SK-N-SH treated with all-trans-retinoic acid at 6 μM for 48 hours (cell line): ENCODE results near the gene CDC14C.
"Not testable (repeated sequence)": the region's sequence is repeated elsewhere in the genome, so short reads cannot be mapped to it uniquely, and the experiment has no call there.

ENCODE experiments used
- ATAC-seq: fragments of 200-7000 bp; cut with Tn5 transposase; 3 replicates; pipeline ENCODE4 v1.9.1; 2020; ENCODE audit warnings: mild to moderate bottlenecking, moderate library complexity
- ARNTL ChIP-seq: fragments of 450-650 bp; formaldehyde crosslinking; IDR thresholded peaks from 2 replicates; pipeline ENCODE4 v1.5.0; 2020; ENCODE audit warnings: low read depth, mild to moderate bottlenecking, moderate library complexity, borderline replicate concordance
- BACH2 ChIP-seq: fragments of 250-450 bp; sonication (Bioruptor Pico); IDR thresholded peaks from 2 replicates; pipeline ENCODE4 v1.9.0; 2021; ENCODE audit warnings: mild to moderate bottlenecking, borderline replicate concordance
- CREB5 ChIP-seq: fragments of 250-450 bp; sonication (Bioruptor Pico); IDR thresholded peaks from 2 replicates; pipeline ENCODE4 v1.5.1; 2020; ENCODE audit warnings: low read depth, mild to moderate bottlenecking, moderate library complexity
- CSDC2 ChIP-seq: fragments of 250-450 bp; sonication (Bioruptor Pico); IDR thresholded peaks from 2 replicates; pipeline ENCODE4 v1.5.0; 2020; ENCODE audit warnings: mild to moderate bottlenecking, moderate library complexity
- CSRNP3 ChIP-seq: fragments of 250-450 bp; sonication (Bioruptor Pico); IDR thresholded peaks from 2 replicates; pipeline ENCODE4 v1.5.1; 2021; ENCODE audit warnings: mild to moderate bottlenecking, moderate library complexity
- ESRRG ChIP-seq: fragments of 250-450 bp; sonication (Bioruptor Pico); IDR thresholded peaks from 2 replicates; pipeline ENCODE4 v1.6.1; 2021; ENCODE audit warnings: mild to moderate bottlenecking
- GLIS3 ChIP-seq: fragments of 250-450 bp; sonication (Bioruptor Pico); IDR thresholded peaks from 2 replicates; pipeline ENCODE4 v1.5.0; 2020; ENCODE audit warnings: mild to moderate bottlenecking, moderate library complexity
- ISL1 ChIP-seq: fragments of 250-450 bp; sonication (Bioruptor Pico); IDR thresholded peaks from 2 replicates; pipeline ENCODE4 v2.1.2; 2022; ENCODE audit warnings: mild to moderate bottlenecking, moderate library complexity
- OSR1 ChIP-seq: fragments of 250-450 bp; sonication (Bioruptor Pico); IDR thresholded peaks from 2 replicates; pipeline ENCODE4 v1.8.0; 2022; ENCODE audit warnings: moderate library complexity, mild to moderate bottlenecking, inconsistent platforms
- PATZ1 ChIP-seq: fragments of 250-450 bp; sonication (Bioruptor Pico); IDR thresholded peaks from 2 replicates; pipeline ENCODE4 v1.8.0; 2020; ENCODE audit warnings: mild to moderate bottlenecking, moderate library complexity, borderline replicate concordance
- POU6F1 ChIP-seq: fragments of 250-450 bp; sonication (Bioruptor Pico); IDR thresholded peaks from 2 replicates; pipeline ENCODE4 v1.8.0; 2021; ENCODE audit warnings: low read depth, mild to moderate bottlenecking, moderate library complexity, borderline replicate concordance
- PPARA ChIP-seq: fragments of 250-450 bp; sonication (Bioruptor Pico); IDR thresholded peaks from 2 replicates; pipeline ENCODE4 v1.5.0; 2020; ENCODE audit warnings: mild to moderate bottlenecking, borderline replicate concordance
- RARB ChIP-seq: fragments of 250-450 bp; sonication (Bioruptor Pico); IDR thresholded peaks from 2 replicates; pipeline ENCODE4 v1.8.0; 2021; ENCODE audit warnings: mild to moderate bottlenecking, moderate library complexity
- SNAI2 ChIP-seq: fragments of 250-450 bp; sonication (Bioruptor Pico); IDR thresholded peaks from 2 replicates; pipeline ENCODE4 v1.5.0; 2020; ENCODE audit warnings: mild to moderate bottlenecking, moderate library complexity
- TOX ChIP-seq: fragments of 250-450 bp; sonication (Bioruptor Pico); IDR thresholded peaks from 2 replicates; pipeline ENCODE4 v1.8.0; 2021; ENCODE audit warnings: mild to moderate bottlenecking, moderate library complexity, borderline replicate concordance
- TSHZ2 ChIP-seq: fragments of 250-450 bp; sonication (Bioruptor Pico); IDR thresholded peaks from 2 replicates; pipeline ENCODE4 v1.5.0; 2020; ENCODE audit warnings: mild to moderate bottlenecking, moderate library complexity
- ZFP3 ChIP-seq: fragments of 250-450 bp; sonication (Bioruptor Pico); IDR thresholded peaks from 2 replicates; pipeline ENCODE4 v1.5.0; 2020; ENCODE audit warnings: mild to moderate bottlenecking, moderate library complexity
- ZFP30 ChIP-seq: fragments of 450-650 bp; formaldehyde crosslinking; IDR thresholded peaks from 2 replicates; pipeline ENCODE4 v1.5.0; 2022; ENCODE audit warnings: mild to moderate bottlenecking, moderate library complexity
- ZNF565 ChIP-seq: fragments of 450-650 bp; formaldehyde crosslinking; conservative IDR thresholded peaks from 2 replicates; pipeline ENCODE4 v1.5.0; 2020; ENCODE audit warnings: low read depth, mild to moderate bottlenecking, moderate library complexity
- ZNF70 ChIP-seq: fragments of 450-650 bp; formaldehyde crosslinking; IDR thresholded peaks from 2 replicates; pipeline ENCODE4 v1.5.0; 2020; ENCODE audit warnings: mild to moderate bottlenecking, moderate library complexity

Gene CDC14C

GRCh38 chr7:48904975-48905374 lies 19.4 kb upstream of the CDC14C start:
- ATAC-seq: no peak
- TF ChIP-seq PPARA (CRISPR knock-in tag) (no peak), TSHZ2 (CRISPR knock-in tag) (no peak), ZNF70 (no peak), PATZ1 (CRISPR knock-in tag) (no peak), SNAI2 (CRISPR knock-in tag) (no peak), ESRRG (CRISPR knock-in tag) (no peak), ZFP30 (no peak), CREB5 (no peak), ARNTL (CRISPR knock-in tag) (no peak), ISL1 (CRISPR knock-in tag) (no peak), TOX (CRISPR knock-in tag) (no peak), POU6F1 (CRISPR knock-in tag) (no peak), ZNF565 (CRISPR knock-in tag) (no peak), GLIS3 (CRISPR knock-in tag) (no peak), BACH2 (CRISPR knock-in tag) (no peak), ZFP3 (no peak), CSRNP3 (CRISPR knock-in tag) (no peak), CSDC2 (no peak), RARB (CRISPR knock-in tag) (no peak)

GRCh38 chr7:48905686-48906085 lies 18.7 kb upstream of the CDC14C start:
- ATAC-seq: not testable (repeated sequence)

GRCh38 chr7:48909887-48910286 lies 14.5 kb upstream of the CDC14C start:
- ATAC-seq: not testable (repeated sequence)

- no peak for ATAC-seq
- TF ChIP-seq ESRRG (CRISPR knock-in tag) (no peak), PATZ1 (CRISPR knock-in tag) (no peak), ARNTL (CRISPR knock-in tag) (no peak), CREB5 (no peak), TSHZ2 (CRISPR knock-in tag) (no peak), OSR1 (CRISPR knock-in tag) (no peak), BACH2 (CRISPR knock-in tag) (no peak), TOX (CRISPR knock-in tag) (no peak), ISL1 (CRISPR knock-in tag) (no peak), ZFP3 (no peak), ZNF70 (no peak)
Measured at GRCh38 chr7:48931481-48931880, 7.1 kb downstream of the CDC14C start.
